Panc1 (cell line): Measurements from ENCODE around the gene ARHGEF10L.

Experiments
- POLR2AphosphoS5 ChIP-seq: IDR thresholded peaks from 2 replicates; pipeline ENCODE4 v1.6.1; 2012; ENCODE audit warnings: mild to moderate bottlenecking, low read depth, low read length, moderate library complexity
- SIN3A ChIP-seq: IDR thresholded peaks from 2 replicates; pipeline ENCODE4 v1.6.1; 2012; ENCODE audit warnings: low read depth, mild to moderate bottlenecking, low read length, moderate library complexity, borderline replicate concordance; ENCODE audit not compliant: insufficient read depth
- TCF7L2 ChIP-seq: IDR thresholded peaks from 2 replicates; pipeline ENCODE4 v1.6.1; 2011; ENCODE audit warnings: mild to moderate bottlenecking, low read depth, low read length, inconsistent platforms
- TF ChIP-seq, protein P1 (sequence below): fragments of 450-650 bp; IDR thresholded peaks from 2 replicates; pipeline ENCODE4 v1.5.1; 2017; ENCODE audit warnings: mild to moderate bottlenecking
- TF ChIP-seq, protein P2 (sequence below), 2 experiments: IDR thresholded peaks; 2 replicates each; pipeline ENCODE4 v1.6.1; 2011 to 2012; ENCODE audit warnings: low read depth in 2 of 2, control low read depth in 1 of 2, low read length in 1 of 2, mild to moderate bottlenecking in 1 of 2, moderate library complexity in 1 of 2; ENCODE audit not compliant: insufficient read depth in 1 of 2

DNA sequence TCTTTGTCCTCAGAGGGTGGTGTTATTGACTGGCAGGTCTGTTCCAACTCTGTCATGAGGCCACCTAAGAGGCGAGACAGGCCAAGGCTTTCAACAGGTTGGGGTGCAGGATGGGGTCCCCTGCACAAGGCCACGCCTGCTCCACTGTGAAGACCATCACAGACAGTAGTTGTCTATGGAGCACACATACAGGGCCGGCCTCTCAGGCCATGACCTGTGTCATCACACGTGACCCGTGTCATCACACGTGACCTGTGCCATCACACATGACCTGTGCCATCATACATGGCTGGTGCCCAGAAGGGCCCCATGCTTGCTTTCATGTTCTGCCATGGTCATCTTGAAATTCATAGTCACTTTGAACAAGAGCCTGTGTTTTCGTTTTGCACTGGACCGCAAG, 91.9 kb downstream of the ARHGEF10L start:
- TF ChIP-seq SIN3A = no peak
- TF ChIP-seq, protein P1, sequence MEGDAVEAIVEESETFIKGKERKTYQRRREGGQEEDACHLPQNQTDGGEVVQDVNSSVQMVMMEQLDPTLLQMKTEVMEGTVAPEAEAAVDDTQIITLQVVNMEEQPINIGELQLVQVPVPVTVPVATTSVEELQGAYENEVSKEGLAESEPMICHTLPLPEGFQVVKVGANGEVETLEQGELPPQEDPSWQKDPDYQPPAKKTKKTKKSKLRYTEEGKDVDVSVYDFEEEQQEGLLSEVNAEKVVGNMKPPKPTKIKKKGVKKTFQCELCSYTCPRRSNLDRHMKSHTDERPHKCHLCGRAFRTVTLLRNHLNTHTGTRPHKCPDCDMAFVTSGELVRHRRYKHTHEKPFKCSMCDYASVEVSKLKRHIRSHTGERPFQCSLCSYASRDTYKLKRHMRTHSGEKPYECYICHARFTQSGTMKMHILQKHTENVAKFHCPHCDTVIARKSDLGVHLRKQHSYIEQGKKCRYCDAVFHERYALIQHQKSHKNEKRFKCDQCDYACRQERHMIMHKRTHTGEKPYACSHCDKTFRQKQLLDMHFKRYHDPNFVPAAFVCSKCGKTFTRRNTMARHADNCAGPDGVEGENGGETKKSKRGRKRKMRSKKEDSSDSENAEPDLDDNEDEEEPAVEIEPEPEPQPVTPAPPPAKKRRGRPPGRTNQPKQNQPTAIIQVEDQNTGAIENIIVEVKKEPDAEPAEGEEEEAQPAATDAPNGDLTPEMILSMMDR = no peak
- TF ChIP-seq, protein P2, sequence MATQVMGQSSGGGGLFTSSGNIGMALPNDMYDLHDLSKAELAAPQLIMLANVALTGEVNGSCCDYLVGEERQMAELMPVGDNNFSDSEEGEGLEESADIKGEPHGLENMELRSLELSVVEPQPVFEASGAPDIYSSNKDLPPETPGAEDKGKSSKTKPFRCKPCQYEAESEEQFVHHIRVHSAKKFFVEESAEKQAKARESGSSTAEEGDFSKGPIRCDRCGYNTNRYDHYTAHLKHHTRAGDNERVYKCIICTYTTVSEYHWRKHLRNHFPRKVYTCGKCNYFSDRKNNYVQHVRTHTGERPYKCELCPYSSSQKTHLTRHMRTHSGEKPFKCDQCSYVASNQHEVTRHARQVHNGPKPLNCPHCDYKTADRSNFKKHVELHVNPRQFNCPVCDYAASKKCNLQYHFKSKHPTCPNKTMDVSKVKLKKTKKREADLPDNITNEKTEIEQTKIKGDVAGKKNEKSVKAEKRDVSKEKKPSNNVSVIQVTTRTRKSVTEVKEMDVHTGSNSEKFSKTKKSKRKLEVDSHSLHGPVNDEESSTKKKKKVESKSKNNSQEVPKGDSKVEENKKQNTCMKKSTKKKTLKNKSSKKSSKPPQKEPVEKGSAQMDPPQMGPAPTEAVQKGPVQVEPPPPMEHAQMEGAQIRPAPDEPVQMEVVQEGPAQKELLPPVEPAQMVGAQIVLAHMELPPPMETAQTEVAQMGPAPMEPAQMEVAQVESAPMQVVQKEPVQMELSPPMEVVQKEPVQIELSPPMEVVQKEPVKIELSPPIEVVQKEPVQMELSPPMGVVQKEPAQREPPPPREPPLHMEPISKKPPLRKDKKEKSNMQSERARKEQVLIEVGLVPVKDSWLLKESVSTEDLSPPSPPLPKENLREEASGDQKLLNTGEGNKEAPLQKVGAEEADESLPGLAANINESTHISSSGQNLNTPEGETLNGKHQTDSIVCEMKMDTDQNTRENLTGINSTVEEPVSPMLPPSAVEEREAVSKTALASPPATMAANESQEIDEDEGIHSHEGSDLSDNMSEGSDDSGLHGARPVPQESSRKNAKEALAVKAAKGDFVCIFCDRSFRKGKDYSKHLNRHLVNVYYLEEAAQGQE (IDR thresholded peaks at IDR 0.05; ENCODE audit: insufficient read depth in 1 of 2, low read depth in 2 of 2, low read length in 1 of 2) = no peak
- TF ChIP-seq TCF7L2 = no peak
- no peak for TF ChIP-seq POLR2AphosphoS5
